ENCODE measurements around the gene OGFOD2.

Gene OGFOD2

DNA sequence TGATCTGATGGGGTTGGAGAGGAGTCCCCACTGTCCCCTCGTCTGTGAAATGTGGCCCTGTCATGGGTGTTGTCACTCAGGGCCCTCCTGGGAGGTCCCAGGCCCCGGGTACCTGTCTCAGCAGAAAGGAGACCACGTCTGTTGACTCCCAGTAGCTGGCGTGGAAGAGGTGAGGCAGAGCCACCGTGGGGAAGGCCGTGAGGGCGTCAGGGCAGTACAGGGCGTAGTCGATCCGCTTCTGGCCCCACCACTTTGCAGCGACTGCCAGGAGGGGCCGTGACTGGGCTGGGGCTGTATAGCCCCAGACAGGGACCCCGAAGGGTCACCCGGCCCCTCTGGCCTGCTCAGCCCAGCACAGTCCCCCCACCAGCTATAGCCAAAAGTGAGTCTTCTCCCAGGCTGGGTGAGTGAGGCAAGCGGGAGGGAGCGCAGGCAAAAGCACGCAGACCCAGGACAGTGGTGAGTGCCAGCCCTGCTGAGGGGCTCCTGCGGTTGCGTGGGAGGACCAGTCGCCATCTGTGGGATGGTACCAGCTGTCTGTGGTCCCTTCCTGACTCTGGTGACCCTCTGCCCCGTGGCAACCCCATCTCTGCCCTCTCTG is 13.7 kb downstream of the OGFOD2 start:
- no peak for DNase-seq (ENCODE audit: low read depth in 2 of 2)

DNA sequence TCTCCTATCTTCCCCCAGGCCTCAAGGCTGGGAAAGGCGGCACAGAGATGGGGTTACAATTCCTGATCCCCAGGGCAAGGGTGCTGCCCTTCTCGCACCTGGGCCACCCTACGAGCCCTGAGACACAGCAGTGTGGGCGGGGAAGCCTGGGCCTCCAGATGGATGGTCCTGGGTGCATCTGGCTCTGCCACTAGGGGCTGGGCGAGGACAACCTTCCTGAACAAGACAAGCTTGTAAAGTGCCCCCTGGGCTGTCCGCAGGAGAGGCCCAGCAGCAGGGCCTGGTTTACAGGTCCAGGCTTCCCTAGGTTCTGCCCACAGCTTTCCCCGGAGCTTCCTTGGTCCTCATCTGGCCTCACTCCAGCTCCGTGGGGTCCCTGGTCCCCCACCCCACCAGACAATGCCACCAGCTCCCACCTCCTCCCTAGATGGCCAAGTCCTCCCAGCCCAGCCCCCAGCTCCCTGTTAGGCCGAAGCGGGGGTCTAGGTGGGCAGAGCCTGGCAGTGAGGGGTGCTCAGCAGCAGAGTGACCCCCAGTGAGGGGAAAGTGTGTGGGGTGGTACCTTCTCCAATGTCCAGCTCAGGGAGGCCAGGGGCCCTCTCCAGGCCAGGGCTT is 14.3 kb downstream of the OGFOD2 start:
- no peak for DNase-seq (ENCODE audit: low read depth in 2 of 2)

DNA sequence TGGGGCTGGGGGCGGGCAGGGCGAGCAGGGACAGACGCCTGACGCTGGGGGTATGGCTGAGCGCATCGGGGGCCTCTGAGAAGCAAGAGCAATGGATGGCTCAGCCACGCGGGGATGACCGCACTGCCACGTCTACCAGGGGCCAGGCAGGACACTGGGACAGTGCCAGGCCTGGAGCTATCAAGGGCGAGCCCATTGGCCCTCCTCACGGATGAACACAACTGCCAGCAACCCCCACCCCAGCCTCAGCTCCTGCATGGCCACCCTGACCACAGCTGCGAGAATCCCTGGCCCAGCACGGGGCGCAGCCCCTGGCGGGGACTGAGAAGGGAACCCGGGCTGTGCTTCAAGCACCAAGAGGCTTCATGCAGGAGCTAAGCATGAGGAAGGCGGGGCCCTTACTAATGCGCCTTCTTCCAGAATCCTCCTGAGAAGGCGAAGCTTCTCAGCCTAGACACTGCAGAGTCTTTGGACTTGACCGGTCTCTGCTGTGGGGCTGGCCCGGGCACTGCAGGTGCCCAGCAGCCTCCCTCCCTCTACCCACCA is 14.9 kb downstream of the OGFOD2 start:
- no peak for DNase-seq (ENCODE audit: low read depth in 2 of 2)

DNA sequence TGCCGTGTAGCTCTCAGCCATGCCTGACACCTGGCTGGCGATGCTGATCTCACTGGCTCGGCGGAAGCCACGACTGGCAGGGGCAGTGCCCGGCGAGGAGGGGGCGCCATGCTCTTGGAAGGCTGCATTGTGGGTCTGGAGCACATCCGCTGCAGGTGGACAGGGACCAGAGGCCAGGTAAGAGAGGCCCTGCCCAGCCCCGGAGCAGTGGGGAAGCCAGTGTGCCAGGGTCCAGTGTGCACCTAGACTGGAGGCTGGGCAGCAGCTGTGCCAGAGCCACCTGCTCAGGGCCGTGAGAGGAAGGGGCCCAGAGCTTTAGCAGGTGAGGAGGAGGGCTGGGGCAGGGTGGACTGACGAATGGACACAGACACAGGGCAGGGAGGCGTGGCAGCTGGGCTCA is 15.5 kb downstream of the OGFOD2 start:
- DNase-seq (ENCODE audit: low read depth in 2 of 2), result no peak

DNA sequence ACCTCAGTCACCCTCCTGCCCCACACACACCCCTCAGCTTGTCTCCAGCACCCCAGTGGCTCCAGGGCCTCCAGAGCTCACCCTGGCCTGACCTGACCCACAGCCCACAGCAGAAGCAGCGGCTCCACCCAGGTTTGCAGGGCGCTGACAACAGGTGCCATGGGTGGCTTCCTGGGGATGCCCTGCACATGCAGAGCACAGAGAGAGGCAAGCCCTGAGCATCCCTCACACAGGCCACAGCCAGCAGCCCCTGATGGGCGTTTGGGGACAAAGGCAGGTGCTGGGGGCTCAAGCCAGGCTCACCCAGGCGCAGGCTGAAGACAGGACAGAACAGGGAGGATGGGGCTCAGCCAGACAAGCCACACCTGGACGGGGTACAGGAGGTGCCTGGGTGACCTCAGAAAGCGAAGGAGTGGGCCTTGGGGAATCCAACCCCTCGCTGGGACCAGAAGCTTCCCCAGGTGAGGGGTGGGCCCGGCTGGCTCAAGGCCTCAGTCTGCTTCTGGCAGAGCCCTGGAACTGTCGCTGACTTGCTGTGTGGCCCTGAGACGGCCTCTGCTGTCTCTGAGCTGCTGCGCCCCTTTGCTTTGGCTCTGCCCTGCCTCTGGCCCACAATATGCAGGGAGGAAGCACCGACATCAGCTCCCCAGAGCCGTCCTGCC is 16.0 kb downstream of the OGFOD2 start:
- no peak for DNase-seq (ENCODE audit: low read depth in 2 of 2)

DNA sequence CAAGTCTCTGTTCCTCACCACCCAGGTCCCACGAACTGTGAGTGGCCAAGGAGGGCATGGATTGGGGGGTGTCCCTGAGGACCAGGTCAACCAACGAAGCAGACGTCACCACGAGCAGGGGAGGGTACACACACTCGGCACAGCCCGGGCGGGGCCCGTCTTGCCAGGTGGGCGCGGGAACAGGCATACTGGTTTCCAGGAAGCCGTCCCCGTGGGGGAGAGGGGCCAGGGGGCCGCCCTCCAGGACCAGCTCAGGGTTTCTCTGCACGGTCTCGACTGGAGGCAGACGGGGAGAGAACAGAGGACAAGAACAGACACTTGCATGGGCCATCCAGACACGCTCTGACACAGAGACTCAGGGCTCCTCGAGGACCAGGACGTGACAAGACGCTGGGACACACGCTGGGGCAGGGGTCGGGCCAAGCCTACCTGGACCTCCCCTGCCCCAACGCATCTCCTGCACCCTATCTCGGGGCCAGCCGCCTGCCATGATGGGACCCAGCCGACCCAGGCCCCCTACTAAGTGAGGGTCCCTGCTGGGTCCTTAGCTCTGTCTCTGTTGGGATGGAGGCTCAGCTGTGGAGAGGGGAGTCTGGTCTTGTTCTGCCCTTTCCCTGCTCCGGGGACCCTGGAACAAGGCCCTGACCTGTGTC is 16.7 kb downstream of the OGFOD2 start:
- no peak for DNase-seq (ENCODE audit: low read depth in 2 of 2)

DNA sequence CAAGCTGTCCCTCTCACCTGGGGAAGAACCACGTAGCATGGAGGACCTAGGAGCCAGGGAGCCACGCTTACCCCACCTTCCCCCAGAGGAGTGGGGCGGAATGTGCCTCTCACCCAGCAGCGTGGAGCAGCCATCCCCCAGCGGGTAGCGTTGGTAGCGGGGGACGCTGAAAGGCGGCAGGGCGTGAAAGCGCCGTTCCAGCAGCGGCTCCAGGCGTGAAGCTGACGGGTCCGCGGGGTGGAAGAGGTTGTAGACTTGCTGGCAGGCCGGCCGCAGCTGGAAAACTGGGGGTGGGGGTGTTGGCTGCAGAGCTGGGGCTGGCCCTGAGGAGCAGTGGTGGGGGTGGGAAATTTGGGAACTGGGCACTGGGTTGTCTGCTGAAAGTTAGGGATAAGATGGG is 17.3 kb downstream of the OGFOD2 start:
- DNase-seq (ENCODE audit: low read depth in 2 of 2), result no peak

DNA sequence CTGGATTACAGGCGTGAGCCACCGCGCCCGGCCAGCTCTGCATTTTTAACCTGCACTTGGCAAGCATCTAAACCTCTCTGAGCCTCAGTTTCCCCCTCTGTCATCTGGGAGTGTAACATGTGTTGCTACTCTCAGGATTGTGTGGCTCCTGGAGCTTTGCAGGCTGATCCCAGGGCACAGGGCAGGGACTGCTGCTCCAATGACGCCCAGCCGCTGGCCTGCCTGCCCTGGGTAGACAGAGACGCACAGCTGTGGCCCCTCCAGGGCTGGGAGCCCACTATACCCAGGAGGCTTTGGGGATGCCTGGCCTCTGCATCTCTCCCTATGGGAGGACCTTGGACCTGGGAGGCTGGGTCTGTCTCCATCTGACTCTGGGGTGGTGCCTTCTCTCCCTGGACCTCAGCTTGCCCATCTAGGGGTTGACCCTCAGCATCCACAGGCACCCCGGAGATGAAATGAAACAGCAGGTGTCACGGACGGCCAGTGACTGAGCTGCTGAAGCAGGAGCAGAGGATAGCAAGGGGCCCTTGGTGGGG is 19.2 kb downstream of the OGFOD2 start:
- DNase-seq (ENCODE audit: low read depth in 2 of 2), result no peak

DNA sequence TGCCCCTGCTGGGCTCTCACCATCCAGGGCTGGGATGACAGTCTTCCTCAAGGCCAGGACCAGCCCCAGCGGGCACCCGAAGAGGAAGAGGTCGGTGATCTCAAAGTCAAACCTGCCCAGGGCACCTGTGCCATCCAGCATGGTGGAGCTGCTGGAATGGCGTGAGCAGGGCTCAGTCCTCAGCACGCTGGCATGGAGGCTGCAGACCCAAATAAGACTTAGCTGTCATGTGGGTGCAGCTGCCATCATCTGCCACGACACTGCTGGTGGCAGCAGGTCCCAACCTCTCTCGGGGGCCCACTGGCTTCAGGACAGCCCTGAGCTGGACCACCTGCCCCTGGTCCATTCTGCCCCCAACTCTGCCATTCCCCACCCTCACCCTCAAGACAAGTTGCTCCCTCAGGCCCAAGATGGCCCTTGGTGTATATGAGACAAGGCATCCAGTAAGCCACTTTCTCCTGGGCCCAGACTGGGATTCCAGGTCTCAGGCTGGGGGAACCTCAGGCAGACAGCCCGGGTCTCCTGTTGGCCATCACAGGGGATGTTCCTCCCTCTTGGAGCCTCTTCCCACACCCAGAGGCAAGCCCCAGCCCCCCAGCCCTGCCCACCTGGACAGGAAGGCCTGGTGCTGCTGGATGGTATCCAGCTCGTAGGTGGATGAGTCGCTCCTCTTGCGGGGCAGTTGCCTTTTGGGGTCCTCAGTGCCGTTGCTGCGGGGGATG is 19.9 kb downstream of the OGFOD2 start:
- DNase-seq (ENCODE audit: low read depth in 2 of 2), result no peak

DNA sequence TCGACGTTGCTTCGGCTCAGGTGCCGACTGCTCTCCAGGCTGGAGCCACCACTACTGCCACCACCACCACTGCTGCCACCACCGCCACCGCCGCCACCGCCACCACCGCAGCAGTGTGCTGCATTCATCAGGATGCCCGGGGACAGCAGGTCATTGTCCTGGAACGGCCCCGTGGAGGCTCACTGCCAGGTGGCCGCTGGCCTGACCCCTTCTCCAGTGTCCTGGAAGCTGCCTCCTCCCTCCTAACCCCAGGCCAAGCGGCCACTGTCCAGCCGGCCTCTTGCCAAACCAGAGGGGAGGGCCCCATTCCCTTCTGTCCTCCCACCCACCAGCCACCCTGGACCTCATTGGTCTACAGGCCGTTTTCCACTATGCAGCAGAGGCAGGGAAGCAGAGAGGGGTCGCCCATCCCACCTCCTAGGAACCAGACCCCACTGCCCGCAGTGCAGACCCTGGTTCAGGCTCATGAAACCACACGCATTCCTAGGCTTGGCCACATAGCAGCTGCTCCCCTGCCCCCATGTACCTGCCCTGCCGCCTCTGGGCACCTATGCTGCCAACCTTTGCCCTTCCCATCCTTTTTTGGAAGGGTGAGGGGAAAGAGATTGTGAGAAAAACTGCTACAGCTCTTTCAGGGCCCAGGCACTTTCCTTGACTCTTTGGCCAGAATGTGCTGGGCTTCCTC is 20.6 kb downstream of the OGFOD2 start:
- DNase-seq (ENCODE audit: low read depth in 2 of 2), result no peak

DNA sequence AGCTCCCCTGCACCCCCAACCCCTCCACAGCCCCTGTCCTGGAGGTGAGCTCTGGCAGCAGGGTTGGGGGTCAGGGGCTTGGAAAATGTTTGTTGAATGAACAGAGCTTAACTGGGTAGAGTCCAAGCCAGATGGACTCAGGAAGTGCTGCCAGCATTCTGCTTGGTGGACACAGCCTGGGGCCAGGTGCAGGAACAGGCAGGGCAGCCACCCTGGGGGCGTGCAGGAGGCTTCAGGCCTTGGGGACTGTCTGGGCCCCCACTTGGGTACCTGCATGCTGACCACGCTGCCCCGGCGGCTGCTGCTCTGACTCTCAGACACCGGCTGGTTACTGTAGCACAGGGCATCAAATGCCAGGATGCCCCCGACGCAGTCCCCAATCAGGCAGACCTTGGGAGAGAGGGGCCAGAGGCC is 21.2 kb downstream of the OGFOD2 start:
- DNase-seq (ENCODE audit: low read depth in 2 of 2), result no peak

DNA sequence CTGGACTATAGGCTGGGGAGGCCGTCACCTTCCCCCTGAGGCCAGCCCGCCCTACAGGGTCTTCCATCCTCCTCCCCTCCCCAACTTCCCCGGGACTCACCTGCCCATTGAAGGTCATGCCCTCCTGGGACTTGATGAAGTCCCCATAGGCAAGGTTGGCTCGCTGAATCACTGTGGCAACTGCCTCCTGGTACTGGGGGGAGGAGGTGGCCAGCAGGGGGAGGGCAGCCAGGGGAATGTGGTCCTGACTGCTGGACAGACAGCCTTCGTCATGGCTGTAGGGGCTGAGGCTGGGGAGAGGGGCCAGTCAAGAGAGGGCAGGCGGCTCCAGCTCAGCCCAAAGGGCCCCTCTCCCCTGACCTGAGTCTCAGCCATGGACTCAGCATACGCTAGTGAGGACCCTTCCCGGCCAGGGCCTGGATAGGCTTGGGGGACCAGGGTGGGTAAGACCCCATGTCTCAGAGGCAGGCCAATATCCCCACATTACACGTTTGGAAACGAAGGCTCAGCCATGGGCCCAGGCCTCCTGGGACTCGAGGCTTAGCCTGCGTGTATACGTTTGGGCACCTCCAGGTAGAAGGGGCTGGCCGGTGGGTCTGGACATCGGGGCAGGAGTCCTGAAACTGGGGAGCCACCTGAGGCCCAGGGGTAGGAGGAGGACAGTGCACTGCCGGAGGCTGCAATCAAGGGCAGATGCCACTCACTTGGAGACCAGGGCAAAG is 21.7 kb downstream of the OGFOD2 start:
- no peak for DNase-seq (ENCODE audit: low read depth in 2 of 2)

DNA sequence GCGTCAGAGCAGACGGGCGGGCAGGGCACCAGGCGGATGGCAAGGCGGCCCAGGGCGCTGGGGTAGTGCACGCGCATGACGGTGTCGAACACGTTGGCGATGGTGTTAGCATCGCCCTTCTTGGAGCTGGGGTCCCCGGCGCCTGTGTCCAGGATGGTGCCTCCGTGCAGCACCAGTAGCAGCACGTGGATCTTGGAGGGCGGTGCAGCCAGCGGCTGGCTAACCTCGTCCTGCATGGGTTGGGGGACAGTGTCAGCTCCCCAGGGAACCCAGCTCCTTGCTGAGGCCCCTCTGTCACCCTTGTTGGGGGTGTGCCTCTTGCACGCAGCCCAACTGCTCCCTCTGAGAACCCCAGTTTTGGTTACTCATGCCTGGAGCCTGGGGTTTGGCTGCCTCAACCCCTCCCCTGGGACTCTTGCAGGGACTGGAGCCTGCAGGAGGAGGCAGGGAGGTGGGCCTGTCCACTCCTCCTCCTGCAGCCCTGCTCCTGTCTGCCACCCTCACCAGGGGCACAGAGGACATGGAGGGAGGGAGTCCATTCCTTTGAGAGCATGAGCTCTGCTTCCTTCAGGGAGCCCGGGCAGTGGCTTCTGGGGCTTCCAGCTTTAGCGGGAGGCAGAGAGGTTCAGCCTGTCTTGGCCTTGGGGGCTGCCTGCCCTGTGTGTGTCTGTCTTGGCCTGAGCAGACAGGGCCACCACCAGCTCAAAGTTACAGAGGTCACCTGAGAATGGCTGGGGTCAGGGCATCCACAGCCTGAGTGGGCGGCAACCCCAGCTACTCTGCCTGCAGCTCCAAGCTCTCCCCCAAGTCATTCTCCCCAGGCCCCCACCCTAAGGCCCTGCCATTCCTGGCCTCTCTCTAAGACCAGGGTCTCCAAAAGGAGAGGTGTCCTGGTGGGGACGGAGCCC is 22.6 kb downstream of the OGFOD2 start:
- DNase-seq (ENCODE audit: low read depth in 2 of 2), result no peak

DNA sequence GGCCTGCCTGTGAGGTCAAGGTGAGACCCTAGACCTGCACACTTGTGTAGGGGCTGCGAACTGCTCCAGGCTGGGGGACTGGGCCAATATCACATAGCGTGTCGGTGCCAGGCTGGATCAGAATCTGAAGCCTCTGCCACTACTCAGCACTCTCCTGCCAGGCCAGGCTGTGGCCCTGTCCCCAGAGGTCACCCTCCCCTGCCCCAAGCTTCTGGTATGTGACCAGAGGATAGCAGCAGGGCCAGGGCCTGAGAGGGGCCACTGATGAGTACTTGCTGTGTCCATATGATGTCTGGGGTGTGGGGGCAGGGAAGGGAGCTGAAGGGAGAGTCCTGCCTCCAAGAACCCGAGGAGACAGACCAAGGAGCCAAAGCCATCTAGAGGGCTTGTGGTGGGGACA is 23.3 kb downstream of the OGFOD2 start:
- no peak for DNase-seq (ENCODE audit: low read depth in 2 of 2)

DNA sequence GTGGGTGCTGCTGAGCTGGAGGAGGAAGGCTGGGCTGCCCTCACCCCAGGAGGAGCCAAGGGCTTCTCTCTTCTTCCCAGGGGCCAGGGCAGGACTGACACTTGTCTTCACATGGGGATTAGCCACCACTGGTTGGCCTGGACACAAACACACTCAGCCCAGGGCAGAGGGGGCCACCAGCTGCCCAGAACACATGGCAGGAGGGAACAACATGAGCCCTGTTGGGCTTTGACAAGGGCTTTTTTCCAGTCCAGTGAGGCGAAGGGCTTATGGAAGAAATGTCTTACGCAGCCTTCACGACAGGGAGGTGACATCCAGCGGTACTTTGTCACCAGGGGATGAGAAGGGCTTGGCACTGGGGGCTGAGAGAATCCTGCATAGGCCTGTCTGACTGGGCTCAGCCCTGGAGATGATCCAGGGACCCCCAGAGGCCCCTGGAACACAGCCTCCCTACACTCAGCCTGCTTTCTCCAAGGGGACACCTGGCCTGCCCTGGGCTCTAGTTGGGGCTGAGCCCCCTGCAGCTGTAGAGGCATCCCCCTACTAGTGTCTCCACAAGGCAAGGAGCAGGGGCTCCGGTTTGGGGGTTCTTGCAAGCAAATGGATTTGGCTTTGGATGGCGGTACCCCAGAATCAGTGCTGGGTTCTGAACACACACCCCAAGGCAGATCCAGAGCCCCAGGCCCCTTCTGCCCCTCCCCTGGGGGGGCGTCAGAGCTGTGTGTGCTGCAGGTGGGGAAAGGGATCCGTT is 24.3 kb downstream of the OGFOD2 start:
- DNase-seq (ENCODE audit: low read depth in 2 of 2), result no peak

DNA sequence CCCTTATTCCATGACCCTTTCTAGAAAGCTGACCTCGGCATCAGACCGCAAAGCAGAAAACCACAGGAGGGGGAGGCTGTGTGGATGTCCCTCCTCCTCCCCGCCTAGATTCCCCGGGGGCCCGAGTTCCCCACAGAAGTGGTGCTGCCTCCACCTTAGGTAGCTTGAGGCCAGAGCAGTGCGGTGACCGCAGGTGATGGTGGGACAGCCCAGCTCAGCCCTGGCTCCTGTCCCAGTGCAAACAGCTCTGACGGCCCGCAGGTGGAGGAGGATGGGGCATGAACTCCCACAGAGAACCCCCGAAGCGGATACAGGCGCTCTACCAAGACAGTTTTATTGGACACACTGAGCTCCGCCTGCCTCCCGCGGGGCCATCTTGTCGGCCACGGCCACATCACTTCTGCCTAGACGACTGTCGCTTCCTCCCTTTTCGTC is 25.0 kb downstream of the OGFOD2 start:
- DNase-seq (ENCODE audit: low read depth in 2 of 2), result no peak

DNA sequence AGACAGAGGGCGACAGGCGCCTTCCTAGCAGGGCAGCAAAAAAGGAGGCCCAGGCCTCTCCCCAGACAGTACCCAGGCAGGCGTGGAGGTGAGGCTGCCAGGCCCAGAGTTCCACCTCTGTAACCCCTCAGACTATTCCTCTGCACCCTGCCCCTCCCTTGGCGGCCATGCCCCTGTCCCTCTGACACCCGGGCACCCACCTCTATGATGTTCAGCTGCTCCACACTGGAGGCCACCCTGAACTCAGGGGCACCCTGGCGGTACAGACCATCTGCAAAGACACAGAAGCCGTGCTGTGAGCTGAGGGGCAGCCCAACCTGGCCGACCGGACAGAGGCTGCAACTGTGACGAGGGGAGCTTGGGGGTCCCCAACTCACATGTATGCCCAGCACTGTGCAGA is 25.5 kb downstream of the OGFOD2 start:
- DNase-seq (ENCODE audit: low read depth in 2 of 2), result no peak

DNA sequence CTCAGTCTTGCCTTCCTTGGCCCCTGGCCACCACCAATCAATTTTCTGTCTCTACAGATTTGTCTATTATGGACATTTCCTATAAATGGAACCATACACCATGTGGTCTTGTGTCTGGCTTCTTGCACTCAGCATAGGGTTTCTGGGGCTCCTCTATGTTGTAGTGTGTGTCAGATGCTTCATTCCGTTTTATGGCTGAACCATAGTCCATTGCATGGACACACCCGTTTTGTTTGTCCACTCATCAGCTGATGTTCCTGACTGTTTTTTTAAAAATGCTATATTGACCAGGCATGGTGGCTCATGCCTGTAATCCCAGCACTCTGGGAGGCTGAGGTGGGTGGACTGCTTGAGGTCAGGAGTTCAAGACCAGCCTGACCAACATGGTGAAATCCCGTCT is 26.4 kb downstream of the OGFOD2 start:
- DNase-seq (ENCODE audit: low read depth in 2 of 2), result no peak

DNA sequence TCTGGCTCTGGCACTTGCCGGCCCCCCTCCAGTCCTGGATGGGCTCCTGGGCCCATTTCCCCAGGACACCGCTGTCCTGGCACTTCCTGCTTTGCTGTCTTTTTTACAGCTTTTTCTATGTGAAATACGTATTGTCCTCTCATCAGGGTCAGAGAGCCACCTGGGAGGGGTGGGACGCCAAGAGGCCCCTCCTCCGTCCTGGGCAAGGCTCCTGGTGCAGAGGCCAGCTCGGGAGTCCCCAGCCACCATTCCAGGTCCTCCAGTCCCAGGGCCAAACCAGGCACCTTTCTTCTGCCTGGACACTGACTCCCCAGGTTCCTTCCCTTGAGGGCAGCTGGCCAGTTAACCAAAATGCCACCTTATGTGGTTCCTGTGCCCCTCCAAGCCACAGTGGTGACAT is 28.2 kb downstream of the OGFOD2 start:
- no peak for DNase-seq (ENCODE audit: low read depth in 2 of 2)
